Thoracic aorta (tissue), 2 donors: ENCODE data around the gene DCC. TPM values are rescaled to one million over a fixed set of nuclear protein-coding genes. Genes with fewer than 3 reads are reported as not detected.

Experiments used
- ATAC-seq: fragments of 150-250 bp; one replicate; pipeline ENCODE4 v1.8.0; 2017; ENCODE audit warnings: low read depth; ENCODE audit not compliant: insufficient number of reproducible peaks, low FRiP score
- DNase-seq: peaks from one replicate; pipeline ENCODE4 v3.0.0-alpha.2; 2020; ENCODE audit warnings: low spot score
- H3K27ac ChIP-seq, 2 donors: fragments of 200-600 bp; sonication (generic); 1 replicate in 1 of 2; 2 replicates in 1 of 2; pipeline ENCODE4 v1.5.1; 2016; ENCODE audit warnings: mild to moderate bottlenecking in 2 of 2, moderate library complexity in 2 of 2
- H3K27me3 ChIP-seq: fragments of 200-600 bp; sonication (generic); replicated peaks from 2 replicates; pipeline ENCODE4 v1.6.0; 2016; ENCODE audit warnings: mild to moderate bottlenecking; ENCODE audit not compliant: insufficient read depth
- H3K36me3 ChIP-seq: fragments of 200-600 bp; sonication (generic); one replicate; pipeline ENCODE4 v1.5.1; 2016
- H3K4me1 ChIP-seq, 2 donors: fragments of 200-600 bp; sonication (generic); 1 replicate in 1 of 2; 2 replicates in 1 of 2; pipeline versions ENCODE4 v1.5.1 to v1.6.0; 2016; ENCODE audit warnings: low read depth in 2 of 2, mild to moderate bottlenecking in 1 of 2; ENCODE audit not compliant: control insufficient read depth in 1 of 2
- H3K4me3 ChIP-seq: fragments of 200-600 bp; sonication (generic); 2 replicates; pipeline ENCODE4 v1.5.1; 2016; ENCODE audit warnings: mild to moderate bottlenecking
- H3K9me3 ChIP-seq: fragments of 200-600 bp; sonication (generic); 2 replicates; pipeline ENCODE4 v1.5.1; 2016
- CTCF ChIP-seq: fragments of 200-600 bp; sonication (generic); IDR thresholded peaks from one replicate; pipeline ENCODE4 v1.5.1; 2019; ENCODE audit warnings: antibody characterized with exemption
- total RNA-seq, 2 donors: library from RNA; depleted of rRNA; stranded (reverse); fragments of >200 nt; gene quantifications; one replicate each; pipeline versions ENCODE4 v1.1.0 to v1.2.3, GENCODE V29; 2016

Gene DCC
- total RNA-seq, 2 donors from 2014 or later = not detected

GRCh38 chr18:52670896-52671295, 330.9 kb downstream of the DCC start:
- no peaks in the 10 kb centered on the region for H3K4me1 ChIP-seq
- no peaks in the 10 kb centered on the region for H3K27me3 ChIP-seq
- no peak overlapping the region for H3K27ac ChIP-seq
- H3K9me3 ChIP-seq = no peaks in the 10 kb centered on the region
- no peak overlapping the region for H3K4me3 ChIP-seq
- no peak for ATAC-seq
- no peaks in the 10 kb centered on the region for H3K36me3 ChIP-seq
- no peak for DNase-seq
- no peak for TF ChIP-seq CTCF

GRCh38 chr18:52678034-52678433, 338.0 kb downstream of the DCC start:
- no peak for ATAC-seq

GRCh38 chr18:52678551-52678950, 338.6 kb downstream of the DCC start:
- Histone ChIP-seq H3K4me1 (no peaks in the 10 kb centered on the region), H3K36me3 (no peaks in the 10 kb centered on the region), H3K4me3 (no peak overlapping the region), H3K9me3 (no peaks in the 10 kb centered on the region), H3K27ac (no peak overlapping the region), H3K27me3 (no peaks in the 10 kb centered on the region)
- ATAC-seq (no peak), DNase-seq (no peak)
- no peak for TF ChIP-seq CTCF

More at GRCh38 chr18:52678034-52678433, 338.0 kb downstream of the DCC start:
- no peak for DNase-seq
- Histone ChIP-seq H3K4me3 (no peak overlapping the region), H3K4me1 (no peaks in the 10 kb centered on the region), H3K36me3 (no peaks in the 10 kb centered on the region), H3K27ac (no peak overlapping the region), H3K27me3 (no peaks in the 10 kb centered on the region), H3K9me3 (no peaks in the 10 kb centered on the region)
- TF ChIP-seq CTCF = no peak

DNA sequence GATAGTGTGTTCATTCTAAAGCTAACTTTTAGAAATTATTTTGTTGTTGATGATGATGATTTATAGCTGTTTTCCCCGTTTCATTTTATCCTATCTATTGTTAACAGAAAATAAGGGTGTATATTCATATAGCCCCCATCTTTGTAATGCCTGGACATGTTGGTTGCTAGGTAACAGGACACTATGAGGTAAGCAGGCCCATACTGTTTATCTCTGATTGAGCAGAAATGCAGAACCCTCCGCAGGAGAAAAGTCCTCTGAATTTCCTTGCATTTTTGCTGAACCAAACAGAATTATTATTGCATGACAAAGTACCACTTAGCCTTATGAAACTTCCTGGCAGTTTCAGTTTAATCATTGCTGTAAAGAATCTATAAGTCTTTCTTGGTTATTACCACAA, 339.4 kb downstream of the DCC start:
- Histone ChIP-seq H3K27ac (no peak overlapping the region), H3K4me1 (no peaks in the 10 kb centered on the region), H3K36me3 (no peaks in the 10 kb centered on the region), H3K4me3 (no peak overlapping the region), H3K9me3 (no peaks in the 10 kb centered on the region), H3K27me3 (no peaks in the 10 kb centered on the region)
- ATAC-seq (no peak), DNase-seq (no peak)
- no peak for TF ChIP-seq CTCF

DNA sequence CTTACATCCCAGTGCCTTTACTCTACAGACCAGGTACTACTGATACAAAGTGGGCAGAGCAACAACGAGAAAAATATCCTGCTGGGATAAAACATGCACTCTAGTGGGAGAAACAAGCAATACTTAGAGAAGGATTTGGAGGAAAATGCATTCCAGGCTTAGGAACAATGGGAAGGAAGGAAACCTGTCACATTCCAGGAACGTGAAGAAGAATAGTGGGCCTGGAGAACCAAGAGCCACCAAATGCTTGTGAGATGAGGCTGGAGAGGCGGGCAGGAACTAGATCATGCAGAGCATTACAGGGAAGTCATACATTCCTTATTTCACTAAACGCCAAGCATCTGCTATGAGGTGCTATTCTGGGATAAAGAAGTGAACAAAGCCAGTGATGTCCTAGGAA, 342.3 kb downstream of the DCC start:
- Histone ChIP-seq H3K9me3 (no peaks in the 10 kb centered on the region), H3K27ac (no peak overlapping the region), H3K4me3 (no peak overlapping the region), H3K4me1 (no peaks in the 10 kb centered on the region), H3K36me3 (no peaks in the 10 kb centered on the region), H3K27me3 (no peaks in the 10 kb centered on the region)
- no peak for TF ChIP-seq CTCF
- ATAC-seq = no peak
- no peak for DNase-seq
